CD14-positive monocyte (primary cell): ENCODE data around the gene KRTAP12-2. TPM values are rescaled to one million over a fixed set of nuclear protein-coding genes. Genes with fewer than 3 reads are reported as not detected.

Experiments
- DNase-seq, 3 donors: peaks; one replicate each; pipeline ENCODE4 v3.0.0-alpha.2; 2011 to 2022
- H2AFZ ChIP-seq: 2 replicates; pipeline ENCODE4 v1.6.0; 2012; ENCODE audit warnings: mild to moderate bottlenecking, low read depth, low read length, inconsistent platforms; ENCODE audit not compliant: insufficient read depth, poor library complexity, severe bottlenecking
- H3K27ac ChIP-seq, 2 donors: 1 replicate in 1 of 2; 2 replicates in 1 of 2; pipeline ENCODE4 v1.5.1; 2012 to 2013; ENCODE audit warnings: low read length in 2 of 2, control low read depth in 1 of 2, inconsistent platforms in 1 of 2, low read depth in 1 of 2, mild to moderate bottlenecking in 1 of 2
- H3K27me3 ChIP-seq, 2 donors: one replicate each; pipeline versions ENCODE4 v1.6.0 to v1.6.1; 2011 to 2013; ENCODE audit warnings: low read length in 2 of 2; ENCODE audit not compliant: control insufficient read depth in 2 of 2, insufficient read depth in 2 of 2
- H3K36me3 ChIP-seq, 2 donors: replicated peaks in 1 of 2; 1 replicate in 1 of 2; 2 replicates in 1 of 2; pipeline versions ENCODE4 v1.5.1 to v1.6.1; 2012 to 2013; ENCODE audit warnings: low read length in 2 of 2, control low read depth in 1 of 2, inconsistent platforms in 1 of 2, mild to moderate bottlenecking in 1 of 2; ENCODE audit not compliant: insufficient read depth in 2 of 2, control insufficient read depth in 1 of 2
- H3K4me1 ChIP-seq, 2 donors: 1 replicate in 1 of 2; 2 replicates in 1 of 2; pipeline versions ENCODE4 v1.5.1 to v1.6.1; 2012 to 2013; ENCODE audit warnings: low read length in 2 of 2, control low read depth in 1 of 2, inconsistent platforms in 1 of 2, mild to moderate bottlenecking in 1 of 2, moderate library complexity in 1 of 2; ENCODE audit not compliant: insufficient read depth in 2 of 2, control insufficient read depth in 1 of 2
- H3K4me2 ChIP-seq: replicated peaks from 2 replicates; pipeline ENCODE3; 2012; ENCODE audit warnings: low read length, moderate library complexity, mild to moderate bottlenecking; ENCODE audit not compliant: poor library complexity, severe bottlenecking; ENCODE audit errors: extremely low read depth
- H3K4me3 ChIP-seq, 3 experiments: fragments of 200-600 bp in 1 of 3; sonication (generic) in 1 of 3; replicated peaks in 1 of 3; 1 replicate in 2 of 3; 2 replicates in 1 of 3; pipeline ENCODE4 v1.5.1; 2011 to 2013; ENCODE audit warnings: low read length in 3 of 3, mild to moderate bottlenecking in 3 of 3, control low read depth in 2 of 3, low read depth in 2 of 3, inconsistent platforms in 1 of 3, moderate library complexity in 1 of 3
- H3K79me2 ChIP-seq: 2 replicates; pipeline ENCODE4 v1.6.0; 2012; ENCODE audit warnings: mild to moderate bottlenecking, control low read depth, inconsistent platforms, low read length, moderate library complexity; ENCODE audit not compliant: insufficient read depth
- H3K9ac ChIP-seq: 2 replicates; pipeline ENCODE4 v1.6.0; 2017; ENCODE audit warnings: low read length, mild to moderate bottlenecking; ENCODE audit not compliant: insufficient read depth, poor library complexity, severe bottlenecking
- H3K9me3 ChIP-seq, 2 donors: replicated peaks in 1 of 2; 1 replicate in 1 of 2; 2 replicates in 1 of 2; pipeline versions ENCODE4 v1.5.1 to v1.6.1; 2012 to 2013; ENCODE audit warnings: low read length in 2 of 2, control low read depth in 1 of 2; ENCODE audit not compliant: control insufficient read depth in 1 of 2, insufficient read depth in 1 of 2
- H4K20me1 ChIP-seq: 2 replicates; pipeline ENCODE4 v1.6.0; 2012; ENCODE audit warnings: mild to moderate bottlenecking, low read length, control low read depth, moderate library complexity; ENCODE audit not compliant: insufficient read depth
- H3K27ac Mint-ChIP-seq, 7 donors: one replicate each; pipeline ENCODE4 v1.8.0; 2020; ENCODE audit warnings: mild to moderate bottlenecking in 7 of 7, mixed read lengths in 7 of 7, moderate library complexity in 6 of 7, inconsistent platforms in 2 of 7
- H3K27me3 Mint-ChIP-seq, 3 donors: one replicate each; pipeline ENCODE4 v1.8.0; 2021 to 2022; ENCODE audit warnings: low read depth in 3 of 3, mild to moderate bottlenecking in 3 of 3, mixed read lengths in 3 of 3, moderate library complexity in 3 of 3, inconsistent platforms in 1 of 3
- H3K36me3 Mint-ChIP-seq, 2 donors: one replicate each; pipeline ENCODE4 v1.8.0; 2020; ENCODE audit warnings: mixed read lengths in 2 of 2, inconsistent platforms in 1 of 2, mild to moderate bottlenecking in 1 of 2
- H3K4me1 Mint-ChIP-seq: one replicate; pipeline ENCODE4 v1.8.0; 2020; ENCODE audit warnings: mild to moderate bottlenecking, mixed read lengths
- H3K4me3 Mint-ChIP-seq, 2 donors: one replicate each; pipeline ENCODE4 v1.8.0; 2020; ENCODE audit warnings: mild to moderate bottlenecking in 2 of 2, mixed read lengths in 2 of 2, moderate library complexity in 1 of 2
- H3K9me3 Mint-ChIP-seq, 7 donors: one replicate each; pipeline ENCODE4 v1.8.0; 2020 to 2022; ENCODE audit warnings: mixed read lengths in 7 of 7, mild to moderate bottlenecking in 6 of 7, moderate library complexity in 6 of 7, inconsistent platforms in 2 of 7
- WGBS: methylation state at CpG from one replicate; pipeline ENCODE4 v1.1.5; 2013; ENCODE audit warnings: missing lambda C conversion rate; ENCODE audit not compliant: insufficient coverage; 5-methylcytosine and 5-hydroxymethylcytosine counted together
- intact Hi-C, 2 donors: fragments of 100-400 bp; cut with micrococcal nuclease; formaldehyde crosslinking; loops; one replicate each; pipeline versions ENCODE4 v1.15.0 to v1.15.1; 2023
- polyA plus RNA-seq, 3 donors: library from polyadenylated mRNA; depleted of rRNA in 1 of 3; unstranded in 2 of 3; stranded (reverse) in 1 of 3; fragments of 300-500 nt in 2 of 3; fragments of >200 nt in 1 of 3; fragmentation: Illumina TruSeq in 2 of 3; gene quantifications; 1 replicate in 2 of 3; 2 replicates in 1 of 3; pipeline ENCODE4 v1.2.3, GENCODE V29; 2012 to 2021
- TF ChIP-seq, protein P1 (sequence below): fragments of 200-600 bp; IDR thresholded peaks from one replicate; pipeline ENCODE4 v1.8.0; 2022; ENCODE audit warnings: antibody characterized with exemption, mild to moderate bottlenecking

The KRTAP12-2 gene
- polyA plus RNA-seq, 3 donors: not detected

DNA sequence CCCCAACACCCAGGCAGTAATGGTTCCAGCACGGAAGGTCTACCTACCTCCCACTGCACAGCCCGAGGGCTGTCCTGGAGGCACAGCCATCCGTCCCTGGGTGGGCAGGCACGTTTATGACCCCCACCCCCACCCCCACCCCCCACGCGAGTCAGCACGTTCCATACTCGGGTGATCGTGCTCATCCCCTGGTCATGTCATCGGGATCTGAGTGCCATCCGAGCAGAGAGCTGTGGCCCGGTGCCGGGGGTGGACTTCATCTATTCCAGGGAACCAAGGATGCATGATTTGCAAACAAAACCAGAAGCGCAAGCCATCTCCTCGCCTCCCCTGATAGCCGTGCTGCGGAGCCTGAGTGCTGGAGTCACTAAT, 43.6 kb upstream of the KRTAP12-2 start:
- Mint-ChIP-seq H3K27ac (no peak overlapping the region), H3K27me3 (peaks cover 93 to 100% (median 98%) of the 10 kb centered on the region in 3 donors), H3K9me3 (peaks cover 8 to 38% (median 21%) of the 10 kb centered on the region in 7 donors), H3K4me3 (peak overlapping the region in 1 of 2 donors; percentile 64), H3K36me3 (peaks cover 0 to 12% of the 10 kb centered on the region in 2 donors), H3K4me1 (peaks cover 1% of the 10 kb centered on the region)
- peaks cover 7 to 52% of the 10 kb centered on the region in 2 donors for H3K9me3 ChIP-seq
- no peaks in the 10 kb centered on the region for H3K4me1 ChIP-seq
- no peak overlapping the region for H3K4me3 ChIP-seq
- H3K79me2 ChIP-seq: no peaks in the 10 kb centered on the region
- no peaks in the 10 kb centered on the region for H4K20me1 ChIP-seq
- TF ChIP-seq, protein P1, sequence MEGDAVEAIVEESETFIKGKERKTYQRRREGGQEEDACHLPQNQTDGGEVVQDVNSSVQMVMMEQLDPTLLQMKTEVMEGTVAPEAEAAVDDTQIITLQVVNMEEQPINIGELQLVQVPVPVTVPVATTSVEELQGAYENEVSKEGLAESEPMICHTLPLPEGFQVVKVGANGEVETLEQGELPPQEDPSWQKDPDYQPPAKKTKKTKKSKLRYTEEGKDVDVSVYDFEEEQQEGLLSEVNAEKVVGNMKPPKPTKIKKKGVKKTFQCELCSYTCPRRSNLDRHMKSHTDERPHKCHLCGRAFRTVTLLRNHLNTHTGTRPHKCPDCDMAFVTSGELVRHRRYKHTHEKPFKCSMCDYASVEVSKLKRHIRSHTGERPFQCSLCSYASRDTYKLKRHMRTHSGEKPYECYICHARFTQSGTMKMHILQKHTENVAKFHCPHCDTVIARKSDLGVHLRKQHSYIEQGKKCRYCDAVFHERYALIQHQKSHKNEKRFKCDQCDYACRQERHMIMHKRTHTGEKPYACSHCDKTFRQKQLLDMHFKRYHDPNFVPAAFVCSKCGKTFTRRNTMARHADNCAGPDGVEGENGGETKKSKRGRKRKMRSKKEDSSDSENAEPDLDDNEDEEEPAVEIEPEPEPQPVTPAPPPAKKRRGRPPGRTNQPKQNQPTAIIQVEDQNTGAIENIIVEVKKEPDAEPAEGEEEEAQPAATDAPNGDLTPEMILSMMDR: no peak
- no peak overlapping the region for H3K4me2 ChIP-seq
- H2AFZ ChIP-seq: no peak overlapping the region
- H3K9ac ChIP-seq: no peak overlapping the region
- H3K27ac ChIP-seq: no peak overlapping the region
- DNase-seq: no peak
- intact Hi-C loops: no loop called here
- peaks cover 71 to 93% of the 10 kb centered on the region in 2 donors for H3K27me3 ChIP-seq
- 4% methylated on average over 10 of the region's 17 CpGs for WGBS
- H3K36me3 ChIP-seq: no peaks in the 10 kb centered on the region

- Histone ChIP-seq H3K4me2 (no peak overlapping the region), H3K9ac (no peak overlapping the region), H4K20me1 (no peaks in the 10 kb centered on the region), H3K27ac (no peak overlapping the region), H3K36me3 (no peaks in the 10 kb centered on the region), H3K79me2 (no peaks in the 10 kb centered on the region), H3K9me3 (peaks cover 7 to 52% of the 10 kb centered on the region in 2 donors), H3K4me3 (no peak overlapping the region), H2AFZ (no peak overlapping the region), H3K4me1 (no peaks in the 10 kb centered on the region), H3K27me3 (peaks cover 65 to 90% of the 10 kb centered on the region in 2 donors)
- 3% methylated on average over 37 of the region's 45 CpGs for WGBS
- H3K36me3 Mint-ChIP-seq: peaks cover 0 to 12% of the 10 kb centered on the region in 2 donors
- intact Hi-C loops: no loop called here
- peaks cover 93 to 100% (median 98%) of the 10 kb centered on the region in 3 donors for H3K27me3 Mint-ChIP-seq
- H3K4me3 Mint-ChIP-seq: peak overlapping the region in 1 of 2 donors; percentile 80
- no peak for DNase-seq
- TF ChIP-seq, protein P1: no peak
- peaks cover 8 to 43% (median 24%) of the 10 kb centered on the region in 7 donors for H3K9me3 Mint-ChIP-seq
- peaks cover 1% of the 10 kb centered on the region for H3K4me1 Mint-ChIP-seq
- H3K27ac Mint-ChIP-seq: no peak overlapping the region
These were observed 42.9 kb upstream of the KRTAP12-2 start for GRCh38 chr21:44709426-44710293.
